Ecto neural progenitor cell (in vitro differentiated cells): ENCODE data around the gene C1orf105.
"Not testable (repeated sequence)": the region's sequence is repeated elsewhere in the genome, so short reads cannot be mapped to it uniquely, and the experiment has no call there.

Experiments used
- DNase-seq: peaks from one replicate; pipeline ENCODE4 v3.0.0-alpha.2; 2018; ENCODE audit warnings: low spot score

C1orf105 gene

DNA sequence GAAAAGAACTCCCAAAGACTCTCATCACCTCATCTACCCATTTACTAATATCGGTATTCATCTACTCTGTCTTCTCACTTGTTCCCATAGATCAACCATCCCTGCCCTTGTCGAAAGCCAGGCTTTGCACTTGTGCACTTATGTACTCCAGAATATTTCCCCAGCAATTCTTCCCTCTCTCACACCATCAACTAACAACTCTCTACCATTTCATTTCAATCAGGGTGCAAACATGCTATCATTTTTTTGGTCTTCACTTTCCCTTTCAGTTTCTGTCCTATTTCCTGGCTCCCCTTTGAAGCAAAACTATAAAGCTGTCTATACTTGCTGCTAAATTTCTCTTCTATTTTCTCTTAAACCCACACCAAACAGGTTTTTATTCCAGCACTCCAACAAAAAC is 6.7 kb downstream of the C1orf105 start:
- DNase-seq, result no peak

GRCh38 chr1:172429331-172430127 is 9.0 kb downstream of the C1orf105 start:
- DNase-seq, result no peak

GRCh38 chr1:172430128-172430454 is 9.6 kb downstream of the C1orf105 start:
- no peak for DNase-seq

DNA sequence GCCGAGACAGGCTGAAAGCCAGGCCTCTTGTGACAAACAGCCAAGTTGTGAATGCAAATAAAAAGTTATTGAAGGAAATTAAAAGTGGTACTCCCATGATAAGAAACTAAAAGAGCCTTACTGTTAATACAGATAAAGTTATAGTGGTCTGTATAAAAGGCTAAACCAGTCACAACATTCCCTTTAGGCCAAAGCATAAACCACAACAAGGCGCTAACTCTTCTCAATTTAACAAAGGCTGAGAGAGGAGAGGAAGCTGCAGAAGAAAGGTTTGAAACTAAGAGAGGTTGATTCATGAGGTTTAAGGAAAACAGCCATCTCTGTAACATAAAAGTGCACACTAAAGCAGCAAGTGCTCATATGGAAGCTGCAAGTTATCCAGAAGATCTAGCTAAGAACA is 10.7 kb downstream of the C1orf105 start:
- no peak for DNase-seq

- no peak for DNase-seq
These were observed 11.3 kb downstream of the C1orf105 start for GRCh38 chr1:172431721-172432192.

- DNase-seq, result not testable (repeated sequence)
These were observed 16.7 kb downstream of the C1orf105 start for GRCh38 chr1:172437183-172437582.

DNA sequence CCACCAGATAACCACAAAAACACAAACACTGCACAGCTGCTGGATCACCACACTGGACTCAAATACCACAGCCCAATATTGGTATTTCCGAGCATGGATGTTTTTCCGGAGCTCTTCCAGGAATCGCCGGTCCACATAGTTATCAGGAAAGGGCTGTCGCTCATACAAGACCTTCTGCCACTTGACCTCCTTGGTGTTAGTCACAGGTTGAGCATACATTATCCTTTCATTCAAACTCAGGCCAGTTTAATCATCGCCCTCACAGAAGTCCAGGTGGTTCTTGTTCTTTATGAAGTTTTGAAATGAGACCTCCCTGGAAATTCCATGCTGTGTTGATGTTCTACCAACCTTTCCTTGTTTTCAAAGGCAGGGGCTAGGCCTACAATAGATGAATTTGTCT is 21.9 kb downstream of the C1orf105 start:
- no peak for DNase-seq

DNA sequence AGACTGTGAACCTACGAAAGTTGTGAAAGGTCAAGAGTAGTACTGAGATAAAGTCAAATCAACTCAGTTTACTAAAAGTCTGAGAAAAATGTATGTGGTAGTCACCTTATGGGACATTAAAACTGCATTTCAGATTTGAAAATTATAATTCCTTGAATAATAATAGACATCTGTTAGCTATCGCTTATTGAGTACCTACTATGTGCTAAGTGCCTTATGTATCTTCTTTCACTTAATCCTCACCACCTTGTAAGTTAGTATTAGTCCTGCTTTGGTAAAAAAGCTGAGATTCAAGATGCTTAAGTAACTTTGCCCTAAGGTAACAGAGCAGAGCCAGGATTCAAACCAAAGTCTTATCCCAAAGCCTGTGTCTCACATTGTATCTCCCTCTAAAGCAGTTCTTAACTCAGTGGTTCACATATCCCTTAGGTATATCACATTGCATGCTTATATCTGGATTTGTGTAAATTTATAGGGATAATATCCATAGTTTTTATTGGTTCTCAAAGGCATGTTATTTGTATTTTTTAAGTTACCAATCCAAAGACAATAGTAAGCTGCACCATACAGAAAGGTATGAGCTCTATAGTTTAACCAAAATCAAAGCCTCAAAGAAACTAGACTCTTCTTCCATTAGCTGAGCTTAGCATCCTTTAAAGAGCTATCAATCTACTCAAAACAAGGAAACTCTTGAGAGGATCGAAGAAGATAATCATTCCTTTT is 22.5 kb downstream of the C1orf105 start:
- DNase-seq, result no peak

DNA sequence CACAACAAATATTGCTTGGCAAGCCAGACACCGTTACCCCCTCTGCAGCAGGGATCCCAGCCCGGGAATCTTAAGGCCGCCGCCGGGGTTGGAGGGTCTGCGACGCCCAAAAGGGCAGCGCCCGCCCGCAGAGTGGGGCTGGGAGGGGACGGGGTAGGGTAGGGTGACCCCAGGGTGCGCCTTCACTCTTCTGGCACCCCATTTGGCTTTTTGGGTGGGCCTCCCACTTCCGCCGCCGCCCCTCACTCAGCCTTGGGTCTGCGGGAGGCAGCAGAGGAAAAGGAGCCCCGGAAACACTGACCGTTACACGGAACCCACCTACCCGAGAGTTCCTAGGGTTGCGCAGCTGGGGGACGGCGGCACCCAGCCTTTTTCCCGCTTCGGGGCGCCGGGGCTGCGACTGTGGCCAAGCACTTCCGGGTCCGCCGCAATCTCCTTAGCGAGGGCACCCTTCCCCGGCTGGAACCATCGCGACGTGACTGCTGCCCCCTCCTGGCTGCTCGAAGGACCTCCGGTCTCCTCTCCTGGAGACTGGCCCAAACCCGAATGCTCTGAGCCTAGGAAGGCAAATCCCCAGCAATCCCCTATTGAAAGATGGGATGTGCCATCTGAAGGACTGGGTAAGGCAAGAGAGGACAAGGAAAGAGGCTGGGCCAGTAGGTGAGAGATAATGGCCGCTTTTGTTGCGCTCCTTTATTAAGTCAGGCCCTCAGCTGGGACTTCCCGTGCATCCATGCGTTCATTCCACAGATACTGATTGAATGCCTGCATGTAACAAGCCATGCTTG is 23.4 kb downstream of the C1orf105 start, which contains the start of gene PIGC:
Gene PIGC (minus strand): TSS at position 404 of the 788 bp plus-strand sequence. CDS start 1,447 bp downstream, outside the sequence.
- peak; percentile 92 for DNase-seq

GRCh38 chr1:172446547-172446946 is 26.1 kb downstream of the C1orf105 start:
- DNase-seq, result no peak

GRCh38 chr1:172447641-172448040 is 27.2 kb downstream of the C1orf105 start:
- no peak for DNase-seq

DNA sequence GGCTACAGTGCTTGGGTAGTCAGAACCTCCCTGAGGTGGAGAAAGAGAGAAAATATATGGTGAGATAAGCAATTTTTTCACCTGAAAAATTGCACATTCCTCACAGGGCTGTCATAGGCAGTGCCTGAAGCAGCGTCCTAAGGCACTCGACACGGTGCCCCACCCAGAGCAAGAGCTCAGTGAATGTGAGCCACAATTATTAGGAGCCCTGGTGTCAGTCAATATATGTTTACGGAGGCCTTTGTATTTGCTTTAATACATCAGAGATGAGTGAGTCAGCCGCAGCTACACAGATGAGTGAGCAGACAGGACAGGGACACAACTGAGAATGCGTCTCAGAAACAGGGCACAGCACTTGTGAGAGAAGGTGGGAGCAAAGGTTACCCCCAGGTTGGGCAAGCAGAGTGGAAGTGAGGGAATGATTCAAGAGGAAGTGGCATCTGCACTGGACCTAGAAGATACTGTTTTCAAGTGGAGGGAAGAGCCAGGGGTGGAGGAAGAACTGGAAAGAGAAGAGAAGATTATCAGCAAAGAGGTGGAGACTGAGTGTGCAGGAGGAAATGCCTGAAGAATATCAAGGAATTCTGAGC is 28.6 kb downstream of the C1orf105 start:
- no peak for DNase-seq

- peak; percentile 78 for DNase-seq
These were observed 29.4 kb downstream of the C1orf105 start for GRCh38 chr1:172449585-172450523.

- no peak for DNase-seq
These were observed 30.0 kb downstream of the C1orf105 start for GRCh38 chr1:172450524-172450885.

DNA sequence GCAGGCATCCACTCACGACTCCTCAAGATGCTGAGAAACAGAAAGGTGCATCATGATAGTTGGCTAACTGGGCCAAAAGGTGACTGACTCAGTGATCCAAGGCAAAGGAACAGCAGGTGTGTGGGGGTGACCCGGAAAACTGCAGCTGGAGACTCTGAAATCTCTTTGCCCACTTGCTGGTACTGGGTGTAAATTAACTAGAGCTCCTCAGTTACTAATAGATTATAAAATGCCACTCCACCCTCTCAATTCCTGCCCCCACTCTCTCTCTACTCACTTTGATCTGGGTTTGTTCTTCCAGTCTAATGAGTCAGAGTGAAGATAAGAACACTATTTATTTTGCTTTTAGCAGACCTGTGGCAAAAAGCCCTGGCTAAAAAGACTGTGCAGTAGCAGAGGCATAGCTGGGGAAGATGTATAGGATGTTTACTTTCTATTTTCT is 30.5 kb downstream of the C1orf105 start:
- DNase-seq, result no peak

- DNase-seq, result no peak
These were observed 32.2 kb downstream of the C1orf105 start for GRCh38 chr1:172452536-172453152.

DNA sequence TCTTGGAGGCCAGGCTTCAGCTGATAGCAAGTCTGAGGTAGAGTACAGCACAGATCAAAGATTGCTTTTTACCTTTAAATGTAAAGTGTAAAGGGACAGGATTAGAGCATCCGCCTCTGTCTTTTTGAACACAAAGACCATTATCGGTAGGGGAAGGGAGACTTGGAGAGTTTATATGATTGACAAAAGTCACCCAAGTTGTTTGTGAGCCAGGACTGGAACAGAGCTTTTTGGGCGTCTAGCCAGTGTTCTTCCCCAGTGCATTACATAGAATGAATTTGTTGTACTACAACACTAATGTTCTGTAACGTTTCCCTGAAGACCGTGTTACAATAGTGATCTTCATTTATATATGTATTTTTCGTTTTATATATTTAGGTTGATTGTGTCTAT is 32.7 kb downstream of the C1orf105 start:
- no peak for DNase-seq

DNA sequence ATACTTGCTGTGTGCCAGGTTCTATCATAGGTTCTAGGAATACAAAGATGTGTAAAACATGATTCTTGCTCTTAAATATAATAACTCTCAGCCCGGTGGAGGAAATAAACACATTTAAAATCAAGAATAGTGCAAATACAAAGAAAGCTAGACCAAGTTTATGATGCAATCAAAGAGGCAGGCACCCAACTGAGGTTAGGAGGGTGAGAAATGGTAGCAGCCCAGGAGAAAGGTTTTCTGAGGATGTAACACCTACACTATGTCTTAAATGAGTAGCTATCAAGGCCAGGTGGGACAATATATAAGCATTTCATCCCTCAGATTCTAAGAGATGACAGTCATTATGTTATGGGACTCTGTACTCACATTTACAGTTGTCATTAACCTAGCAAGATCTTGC is 33.1 kb downstream of the C1orf105 start:
- no peak for DNase-seq

DNA sequence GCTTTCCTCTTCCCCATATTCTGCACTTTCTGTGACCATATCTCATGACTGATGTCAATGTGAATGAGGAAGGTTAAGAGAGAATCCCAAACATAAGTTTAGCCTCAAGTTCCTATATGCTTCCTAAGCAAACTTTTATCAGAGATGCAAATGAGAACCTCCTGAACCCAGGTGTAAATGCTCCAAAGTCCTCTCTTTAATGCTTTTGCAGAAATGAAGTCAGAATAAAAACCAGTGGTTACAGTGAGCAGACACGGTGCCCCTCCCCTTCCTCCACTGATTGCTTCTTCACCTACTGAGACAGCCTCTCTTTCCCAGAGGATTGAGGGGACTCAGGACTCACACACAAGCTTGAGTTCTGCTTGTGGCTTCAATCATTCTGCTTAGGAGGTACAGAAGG is 35.0 kb downstream of the C1orf105 start:
- no peak for DNase-seq

GRCh38 chr1:172456344-172456769 is 35.9 kb downstream of the C1orf105 start:
- no peak for DNase-seq
